Measurements from ENCODE around the gene ERI3.

ERI3 gene

GRCh38 chr1:44259090-44259489 is 96.0 kb downstream of the ERI3 start:
- no peak for DNase-seq

GRCh38 chr1:44256762-44257554 is 98.1 kb downstream of the ERI3 start:
- no peak for DNase-seq

- DNase-seq: peak in 1 of 2 donors; percentile 24
Observed at GRCh38 chr1:44254392-44254910, 100.6 kb downstream of the ERI3 start.

GRCh38 chr1:44251989-44252671 is 102.9 kb downstream of the ERI3 start:
- DNase-seq: no peak

- DNase-seq: no peak
Observed at GRCh38 chr1:44251486-44251885, 103.6 kb downstream of the ERI3 start.

GRCh38 chr1:44250068-44250781 is 104.8 kb downstream of the ERI3 start:
- no peak for DNase-seq

GRCh38 chr1:44249543-44249942 is 105.5 kb downstream of the ERI3 start:
- no peak for DNase-seq

- no peak for DNase-seq
Observed at GRCh38 chr1:44246806-44247205, 108.3 kb downstream of the ERI3 start.

- DNase-seq: no peak
Observed at GRCh38 chr1:44244986-44245385, 110.1 kb downstream of the ERI3 start.

GRCh38 chr1:44243782-44244495 is 111.1 kb downstream of the ERI3 start:
- no peak for DNase-seq

GRCh38 chr1:44242746-44243145 is 112.3 kb downstream of the ERI3 start:
- no peak for DNase-seq

GRCh38 chr1:44240802-44241671 is 114.0 kb downstream of the ERI3 start:
- no peak for DNase-seq

GRCh38 chr1:44239961-44240371 is 115.1 kb downstream of the ERI3 start:
- DNase-seq: no peak

GRCh38 chr1:44239331-44239960 is 115.6 kb downstream of the ERI3 start:
- DNase-seq: no peak

- DNase-seq: no peak
Observed at GRCh38 chr1:44238660-44239059, 116.4 kb downstream of the ERI3 start.

GRCh38 chr1:44237721-44238457 is 117.2 kb downstream of the ERI3 start:
- DNase-seq: peak in 1 of 2 donors; percentile 55

GRCh38 chr1:44236490-44237272 is 118.4 kb downstream of the ERI3 start:
- DNase-seq: no peak

GRCh38 chr1:44235808-44236207 is 119.2 kb downstream of the ERI3 start:
- no peak for DNase-seq

- DNase-seq: no peak
Observed at GRCh38 chr1:44233593-44233992, 121.5 kb downstream of the ERI3 start.

GRCh38 chr1:44230796-44231195 is 124.3 kb downstream of the ERI3 start:
- DNase-seq: no peak

Data from stimulated activated CD4-positive, alpha-beta T cell treated with anti-CD3 and anti-CD28 coated beads, Interleukin-2, amount 100 ng/mL, for 24 hours (primary cell).